ENCODE data around the gene AZU1. TPM values are rescaled to one million over a fixed set of nuclear protein-coding genes. Genes with fewer than 3 reads are reported as not detected.

AZU1 gene
- total RNA-seq, 4 donors from 2014 or later = 0.42 TPM; not detected in 3

DNA sequence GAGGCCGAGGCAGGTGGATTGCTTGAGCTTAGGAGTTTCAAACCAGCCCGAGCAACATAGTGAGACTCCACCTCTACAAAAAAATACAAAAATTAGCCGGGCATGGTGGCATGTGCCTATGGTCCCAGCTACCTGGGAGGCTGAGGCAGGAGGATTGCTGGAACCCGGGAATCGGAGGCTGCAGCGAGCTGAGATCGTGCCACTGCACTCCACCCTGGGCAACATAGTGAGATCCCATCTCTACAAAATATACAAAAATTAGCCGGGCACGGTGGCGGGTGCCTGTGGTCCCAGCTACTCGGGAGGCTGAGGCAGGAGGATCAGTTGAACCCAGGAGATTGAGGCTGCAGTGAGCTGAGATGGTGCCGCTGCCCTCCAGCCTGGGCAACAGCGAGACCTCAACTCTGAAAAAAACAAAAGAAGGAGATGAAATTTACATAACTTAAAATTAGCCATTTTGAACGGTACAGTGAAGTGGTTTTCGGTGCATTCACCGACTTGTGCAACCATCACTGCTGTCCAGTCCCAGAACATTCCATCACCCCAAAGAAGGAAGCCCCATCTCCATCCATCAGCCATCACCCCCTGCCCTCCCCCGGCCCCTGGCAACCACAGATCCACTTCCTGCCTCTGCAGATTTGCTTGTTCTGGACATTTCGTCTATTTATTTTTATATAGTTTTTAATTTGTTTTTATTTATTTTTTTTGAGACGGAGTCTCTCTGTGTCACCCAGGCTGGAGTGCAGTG lies 1.6 kb upstream of the AZU1 start:
- TF ChIP-seq POLR2A (IDR thresholded peaks at IDR 0.05) = no peak
- TF ChIP-seq, protein P1, sequence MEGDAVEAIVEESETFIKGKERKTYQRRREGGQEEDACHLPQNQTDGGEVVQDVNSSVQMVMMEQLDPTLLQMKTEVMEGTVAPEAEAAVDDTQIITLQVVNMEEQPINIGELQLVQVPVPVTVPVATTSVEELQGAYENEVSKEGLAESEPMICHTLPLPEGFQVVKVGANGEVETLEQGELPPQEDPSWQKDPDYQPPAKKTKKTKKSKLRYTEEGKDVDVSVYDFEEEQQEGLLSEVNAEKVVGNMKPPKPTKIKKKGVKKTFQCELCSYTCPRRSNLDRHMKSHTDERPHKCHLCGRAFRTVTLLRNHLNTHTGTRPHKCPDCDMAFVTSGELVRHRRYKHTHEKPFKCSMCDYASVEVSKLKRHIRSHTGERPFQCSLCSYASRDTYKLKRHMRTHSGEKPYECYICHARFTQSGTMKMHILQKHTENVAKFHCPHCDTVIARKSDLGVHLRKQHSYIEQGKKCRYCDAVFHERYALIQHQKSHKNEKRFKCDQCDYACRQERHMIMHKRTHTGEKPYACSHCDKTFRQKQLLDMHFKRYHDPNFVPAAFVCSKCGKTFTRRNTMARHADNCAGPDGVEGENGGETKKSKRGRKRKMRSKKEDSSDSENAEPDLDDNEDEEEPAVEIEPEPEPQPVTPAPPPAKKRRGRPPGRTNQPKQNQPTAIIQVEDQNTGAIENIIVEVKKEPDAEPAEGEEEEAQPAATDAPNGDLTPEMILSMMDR (IDR thresholded peaks at IDR 0.05) = no peak
- no peak for TF ChIP-seq EP300 (IDR thresholded peaks at IDR 0.05)
- Histone ChIP-seq H3K4me1 (peaks cover 0 to 16% (median 7%) of the 10 kb centered on the region in 4 donors), H3K4me3 (no peak overlapping the region), H3K27me3 (peaks cover 6 to 70% of the 10 kb centered on the region in 2 donors), H3K36me3 (no peaks in the 10 kb centered on the region), H3K27ac (no peak overlapping the region), H3K9me3 (no peaks in the 10 kb centered on the region)
- DNase-seq (ENCODE audit: low spot score in 2 of 2) = no peak
- WGBS, 2 donors = 79 to 82% methylated on average over 19 of the region's 19 CpGs

DNA sequence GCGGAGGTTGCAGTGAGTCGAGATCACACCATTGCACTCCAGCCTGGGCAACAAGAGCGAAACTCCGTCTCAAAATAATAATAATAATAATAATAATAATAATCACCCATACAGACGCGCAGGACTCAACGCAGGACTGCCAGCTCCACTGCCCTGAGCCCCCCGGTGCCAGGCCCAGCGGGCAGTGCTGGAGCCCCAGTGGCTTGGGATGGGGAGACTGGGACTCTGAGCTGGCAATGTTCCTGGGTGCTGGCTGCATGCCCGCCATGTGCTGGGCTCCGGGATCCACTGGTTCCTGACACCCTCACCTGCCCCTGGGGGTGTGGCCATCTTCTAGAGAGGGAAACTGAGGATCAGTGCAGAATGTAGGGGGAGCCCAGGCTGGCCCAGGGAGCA lies 325 bp upstream of the AZU1 start:
- Histone ChIP-seq H3K4me1 (peaks cover 0 to 3% (median 1%) of the 10 kb centered on the region in 4 donors), H3K9me3 (no peaks in the 10 kb centered on the region), H3K27me3 (peaks cover 4 to 70% of the 10 kb centered on the region in 2 donors), H3K27ac (no peak overlapping the region), H3K36me3 (no peaks in the 10 kb centered on the region), H3K4me3 (no peak overlapping the region)
- TF ChIP-seq, protein P1 (IDR thresholded peaks at IDR 0.05) = no peak
- TF ChIP-seq EP300 (IDR thresholded peaks at IDR 0.05) = no peak
- WGBS, 2 donors = 87% methylated on average over 6 to 11 of the region's 11 CpGs
- DNase-seq (ENCODE audit: low spot score in 2 of 2) = no peak

DNA sequence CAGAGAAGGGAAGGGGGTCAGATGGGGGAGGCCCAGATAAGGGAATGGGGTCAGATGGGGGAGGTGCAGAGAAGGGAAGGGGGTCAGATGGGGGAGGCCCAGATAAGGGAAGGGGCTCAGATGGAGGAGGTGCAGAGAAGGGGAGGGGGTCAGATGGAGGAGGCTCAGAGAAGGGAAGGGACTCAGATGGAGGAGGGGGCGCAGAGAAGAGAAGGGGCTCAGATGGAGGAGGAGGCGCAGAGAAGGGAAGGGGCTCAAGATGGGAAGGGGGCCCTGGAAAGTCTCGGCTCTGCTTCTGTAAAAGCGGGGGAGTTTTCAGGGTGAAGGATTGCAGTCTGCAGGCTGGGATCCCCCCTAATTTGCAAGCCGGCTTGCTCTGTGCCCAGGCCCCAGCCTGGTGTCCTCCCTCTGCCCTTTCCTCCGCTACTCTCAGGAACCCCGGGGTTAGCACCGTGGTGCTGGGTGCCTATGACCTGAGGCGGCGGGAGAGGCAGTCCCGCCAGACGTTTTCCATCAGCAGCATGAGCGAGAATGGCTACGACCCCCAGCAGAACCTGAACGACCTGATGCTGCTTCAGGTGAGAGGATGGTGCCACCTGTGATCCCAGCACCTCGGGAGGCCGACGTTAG lies 1.6 kb downstream of the AZU1 start:
- Histone ChIP-seq H3K27me3 (peaks cover 0 to 62% of the 10 kb centered on the region in 2 donors), H3K4me3 (no peak overlapping the region), H3K27ac (no peak overlapping the region), H3K9me3 (no peaks in the 10 kb centered on the region), H3K36me3 (no peaks in the 10 kb centered on the region), H3K4me1 (no peaks in the 10 kb centered on the region)
- TF ChIP-seq POLR2A (IDR thresholded peaks at IDR 0.05) = no peak
- TF ChIP-seq, protein P1 (IDR thresholded peaks at IDR 0.05) = no peak
- no peak for TF ChIP-seq EP300 (IDR thresholded peaks at IDR 0.05)
- WGBS, 2 donors = 70 to 77% methylated on average over 17 to 18 of the region's 18 CpGs
- no peak for DNase-seq (ENCODE audit: low spot score in 2 of 2)

DNA sequence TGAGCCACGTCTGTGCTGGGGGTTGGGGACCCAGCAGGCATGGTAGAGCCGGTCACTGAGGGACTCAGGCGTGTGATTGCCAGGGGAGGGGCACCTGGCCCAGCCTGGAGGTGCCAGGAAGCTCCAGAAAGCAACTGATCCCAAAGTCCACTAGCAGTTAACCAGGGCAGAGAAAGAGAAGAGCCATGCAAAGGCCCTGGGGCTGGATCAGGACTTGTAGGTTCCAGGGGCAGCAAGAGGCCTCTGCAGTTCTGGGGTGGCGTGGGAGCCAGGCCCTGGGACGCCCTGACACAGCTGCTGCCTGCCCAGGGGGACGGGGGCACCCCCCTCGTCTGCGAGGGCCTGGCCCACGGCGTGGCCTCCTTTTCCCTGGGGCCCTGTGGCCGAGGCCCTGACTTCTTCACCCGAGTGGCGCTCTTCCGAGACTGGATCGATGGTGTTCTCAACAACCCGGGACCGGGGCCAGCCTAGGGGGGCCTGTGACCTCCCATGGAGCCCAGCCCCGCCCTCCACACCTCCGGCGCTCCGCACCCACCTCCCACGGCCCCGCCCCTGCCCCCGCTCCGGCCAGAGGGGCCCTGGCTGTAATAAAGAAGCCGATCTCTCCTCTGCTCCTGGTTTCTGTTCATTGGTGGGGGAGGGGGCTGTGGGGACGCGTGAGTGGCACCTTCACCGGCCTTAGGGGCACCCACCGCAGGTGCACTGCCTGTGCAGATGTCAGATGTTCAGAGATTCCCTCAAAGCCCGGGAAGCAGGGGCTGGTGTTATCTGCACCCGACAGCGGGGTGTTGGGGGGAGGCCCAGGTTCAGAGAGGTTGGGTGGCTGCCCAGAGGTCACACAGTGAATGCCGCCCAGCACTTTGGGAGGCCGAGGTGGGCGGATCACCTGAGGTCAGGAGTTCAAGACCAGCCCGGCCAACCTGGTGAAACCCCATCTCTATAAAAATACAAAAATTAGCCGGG lies 4.1 kb downstream of the AZU1 start:
- Histone ChIP-seq H3K36me3 (no peaks in the 10 kb centered on the region), H3K4me3 (no peak overlapping the region), H3K9me3 (no peaks in the 10 kb centered on the region), H3K27me3 (peaks cover 0 to 74% of the 10 kb centered on the region in 2 donors), H3K4me1 (no peaks in the 10 kb centered on the region), H3K27ac (no peak overlapping the region)
- no peak for TF ChIP-seq EP300 (IDR thresholded peaks at IDR 0.05)
- TF ChIP-seq POLR2A (IDR thresholded peaks at IDR 0.05) = no peak
- TF ChIP-seq, protein P1 (IDR thresholded peaks at IDR 0.05) = no peak
- no peak for DNase-seq (ENCODE audit: low spot score in 2 of 2)
- 58 to 60% methylated on average over 25 to 26 of the region's 38 CpGs for WGBS, 2 donors
